ENCODE measurements around the gene LY6G5C. TPM values are rescaled to one million over a fixed set of nuclear protein-coding genes. Genes with fewer than 3 reads are reported as not detected.

The LY6G5C gene
- total RNA-seq, 4 donors from 2014 or later: 0.84 TPM; not detected in 3

DNA sequence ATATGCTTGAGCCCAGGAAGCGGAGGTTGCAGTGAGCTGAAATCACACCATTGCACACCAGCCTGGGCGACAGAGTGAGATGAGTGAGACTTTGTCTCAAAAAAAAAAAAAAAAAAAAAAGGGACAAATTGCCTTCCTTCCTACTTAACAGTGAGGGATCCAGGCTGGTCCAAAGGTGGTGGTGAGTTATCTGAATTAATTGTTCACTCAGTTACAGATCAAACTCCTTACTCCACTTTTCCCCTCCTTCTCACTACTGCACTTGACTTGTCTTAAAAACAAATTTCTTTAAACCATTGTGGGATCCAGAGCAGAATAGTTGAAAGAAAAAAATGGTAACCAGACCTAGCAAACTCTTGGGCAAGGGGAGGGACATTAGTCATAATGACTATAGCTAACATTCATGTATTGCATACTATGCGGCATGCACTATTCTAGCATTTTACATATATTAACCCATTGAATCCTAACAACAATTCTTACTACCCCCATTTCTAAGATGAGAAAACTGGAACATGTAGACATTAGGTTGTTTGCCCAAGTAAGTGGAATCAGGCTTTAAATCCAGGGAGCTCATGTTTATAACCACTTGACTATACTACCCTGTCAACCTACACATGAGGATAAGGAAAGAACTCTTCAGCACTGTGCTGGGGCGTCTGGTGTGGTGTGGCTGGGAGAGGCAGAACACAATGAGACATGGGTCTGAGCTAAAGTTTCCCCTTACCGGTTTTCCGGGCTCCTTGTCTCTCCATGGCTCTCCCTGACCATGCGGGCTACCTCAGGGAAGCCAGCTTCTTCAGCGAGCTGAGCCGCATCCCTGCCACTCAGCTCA, 17.5 kb downstream of the LY6G5C start:
- Histone ChIP-seq H3K27me3 (no peaks in the 10 kb centered on the region), H3K4me1 (peaks cover 0 to 74% (median 40%) of the 10 kb centered on the region in 4 donors), H3K27ac (peak overlapping the region; percentile 60 to 99 (median 96)), H3K4me3 (peak overlapping the region; percentile 67 to 93 (median 87)), H3K36me3 (peaks cover 3 to 44% (median 8%) of the 10 kb centered on the region in 3 donors), H3K9me3 (no peaks in the 10 kb centered on the region)
- WGBS, 2 donors: 39% methylated on average over 9 of the region's 9 CpGs
- TF ChIP-seq, protein P1, sequence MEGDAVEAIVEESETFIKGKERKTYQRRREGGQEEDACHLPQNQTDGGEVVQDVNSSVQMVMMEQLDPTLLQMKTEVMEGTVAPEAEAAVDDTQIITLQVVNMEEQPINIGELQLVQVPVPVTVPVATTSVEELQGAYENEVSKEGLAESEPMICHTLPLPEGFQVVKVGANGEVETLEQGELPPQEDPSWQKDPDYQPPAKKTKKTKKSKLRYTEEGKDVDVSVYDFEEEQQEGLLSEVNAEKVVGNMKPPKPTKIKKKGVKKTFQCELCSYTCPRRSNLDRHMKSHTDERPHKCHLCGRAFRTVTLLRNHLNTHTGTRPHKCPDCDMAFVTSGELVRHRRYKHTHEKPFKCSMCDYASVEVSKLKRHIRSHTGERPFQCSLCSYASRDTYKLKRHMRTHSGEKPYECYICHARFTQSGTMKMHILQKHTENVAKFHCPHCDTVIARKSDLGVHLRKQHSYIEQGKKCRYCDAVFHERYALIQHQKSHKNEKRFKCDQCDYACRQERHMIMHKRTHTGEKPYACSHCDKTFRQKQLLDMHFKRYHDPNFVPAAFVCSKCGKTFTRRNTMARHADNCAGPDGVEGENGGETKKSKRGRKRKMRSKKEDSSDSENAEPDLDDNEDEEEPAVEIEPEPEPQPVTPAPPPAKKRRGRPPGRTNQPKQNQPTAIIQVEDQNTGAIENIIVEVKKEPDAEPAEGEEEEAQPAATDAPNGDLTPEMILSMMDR (IDR thresholded peaks at IDR 0.05): no peak
- TF ChIP-seq POLR2A (IDR thresholded peaks at IDR 0.05) (no peak), EP300 (IDR thresholded peaks at IDR 0.05) (no peak)
- no peak for DNase-seq (ENCODE audit: low spot score in 2 of 2)

DNA sequence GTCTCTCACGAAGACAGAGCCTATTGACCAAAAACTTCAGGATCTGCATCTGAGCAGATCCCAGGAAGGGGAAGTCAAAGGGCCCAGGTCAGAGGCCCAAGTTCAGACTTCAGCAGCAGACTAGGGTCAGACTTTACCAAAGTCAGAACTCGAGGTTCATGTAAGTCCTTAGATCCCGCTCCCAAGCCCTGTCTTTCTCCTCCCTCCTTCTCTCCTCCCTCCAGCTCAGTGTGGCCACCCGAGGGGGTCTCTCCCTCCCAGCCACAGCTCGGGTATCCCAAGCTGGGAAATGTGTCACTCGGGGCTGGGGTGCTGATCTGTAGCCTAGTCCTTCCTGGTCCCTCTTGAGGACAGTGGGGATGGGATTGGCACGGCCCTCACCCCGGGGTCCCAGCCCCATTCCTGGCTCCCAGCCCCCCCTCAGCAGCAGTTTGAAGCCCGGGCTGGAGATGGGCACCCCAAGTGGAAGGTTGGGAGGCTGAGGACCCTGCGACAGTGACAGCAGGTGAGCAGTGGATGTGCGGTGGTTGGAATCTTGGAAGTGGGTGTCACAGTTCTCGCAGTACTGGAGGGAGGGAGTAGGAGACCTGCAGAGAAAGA, 18.6 kb downstream of the LY6G5C start:
- Histone ChIP-seq H3K36me3 (peaks cover 0 to 44% (median under 1%) of the 10 kb centered on the region in 3 donors), H3K4me1 (peaks cover 0 to 74% (median 43%) of the 10 kb centered on the region in 4 donors), H3K27me3 (no peaks in the 10 kb centered on the region), H3K27ac (peak overlapping the region in 2 of 4 donors; percentile 2 to 91), H3K9me3 (no peaks in the 10 kb centered on the region), H3K4me3 (no peak overlapping the region)
- TF ChIP-seq POLR2A (IDR thresholded peaks at IDR 0.05) (no peak), EP300 (IDR thresholded peaks at IDR 0.05) (no peak)
- TF ChIP-seq, protein P1 (IDR thresholded peaks at IDR 0.05): no peak
- no peak for DNase-seq (ENCODE audit: low spot score in 2 of 2)
- WGBS, 2 donors: 81 to 88% methylated on average over 12 of the region's 12 CpGs

DNA sequence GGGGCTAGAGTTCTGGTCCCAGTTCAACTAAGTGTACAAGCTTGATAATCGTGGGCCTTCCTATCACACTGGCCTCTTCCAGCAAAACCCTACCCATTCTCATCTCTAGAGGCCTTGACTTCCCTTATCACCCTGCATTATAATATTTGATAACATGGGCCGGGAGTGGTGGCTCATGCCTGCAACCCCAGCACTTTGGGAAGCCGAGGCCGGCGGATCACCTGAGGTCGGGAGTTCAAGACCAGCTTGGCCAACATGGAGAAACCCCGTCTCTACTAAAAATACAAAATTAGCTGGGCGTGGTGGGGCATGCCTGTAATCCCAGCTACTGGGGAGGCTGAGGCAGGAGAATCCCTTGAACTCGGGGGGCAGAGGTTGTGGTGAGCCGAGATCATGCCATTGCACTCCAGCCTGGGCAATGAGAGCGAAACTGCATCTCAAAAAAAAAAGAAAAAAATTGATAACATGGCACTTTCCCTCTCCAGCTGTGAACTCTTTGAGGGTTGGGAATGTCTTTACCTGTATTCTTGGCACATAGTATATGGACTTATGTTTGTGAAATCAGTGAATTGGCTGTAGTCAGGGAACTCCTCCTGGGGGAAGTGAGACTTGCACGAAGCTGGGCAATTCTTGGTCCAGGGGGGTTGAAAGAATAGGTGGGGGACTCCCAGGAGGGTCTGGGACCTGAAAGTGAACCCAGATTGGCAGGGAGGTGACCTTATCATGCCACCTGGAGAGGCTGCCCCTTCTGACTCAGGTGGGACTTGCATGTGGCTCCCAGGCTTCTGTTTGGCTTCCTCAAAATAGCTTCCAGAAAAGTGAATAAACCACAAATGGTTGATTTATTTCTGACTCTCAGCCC, 19.4 kb downstream of the LY6G5C start:
- no peaks in the 10 kb centered on the region for H3K9me3 ChIP-seq

DNA sequence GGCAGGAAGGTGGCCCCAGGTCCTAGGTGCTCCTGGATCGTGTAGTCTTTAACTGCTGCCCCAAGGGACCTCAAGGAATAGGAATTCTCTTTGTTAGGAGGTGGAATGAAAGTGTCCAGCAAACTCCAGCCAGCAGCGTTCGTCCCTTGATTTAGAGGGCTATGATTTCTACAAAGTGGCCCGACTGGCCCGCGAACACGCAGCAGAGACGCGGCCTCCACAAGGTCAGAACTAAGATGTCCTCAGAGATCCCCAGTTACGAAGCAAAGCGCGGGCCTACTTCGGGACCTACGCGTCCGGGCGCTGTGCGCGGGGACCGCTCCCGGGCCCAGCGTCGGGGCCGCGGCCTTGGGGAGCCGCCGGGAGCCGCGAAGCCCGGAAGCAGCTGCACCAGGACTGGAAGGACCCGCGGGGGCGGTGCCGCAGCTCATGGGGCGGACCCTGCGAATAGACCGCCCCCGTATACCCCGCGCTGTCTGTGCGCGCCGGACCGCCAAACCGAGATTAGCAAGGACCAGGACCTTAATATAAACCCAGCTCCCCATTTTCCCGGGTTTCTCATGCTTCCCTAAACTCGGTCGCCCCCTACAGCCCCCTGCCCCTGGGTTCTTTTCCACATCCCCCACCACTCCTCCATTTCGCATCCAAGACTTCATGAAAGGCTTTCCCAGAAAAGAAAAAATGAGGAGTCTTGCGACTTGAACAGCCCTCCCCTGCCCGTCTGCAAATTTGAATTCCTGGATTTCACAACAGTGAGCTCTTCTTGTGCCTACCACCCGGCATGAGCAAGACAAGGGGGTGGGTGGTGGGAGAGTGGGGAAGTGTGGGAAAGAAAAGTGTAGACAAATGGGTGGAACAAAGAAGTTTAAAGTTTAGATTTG, 20.2 kb downstream of the LY6G5C start, which contains the start of gene C6orf47:
Gene C6orf47, minus strand, starts transcription at position 398 of the 881 bp plus-strand sequence. CDS start 831 bp downstream, outside the sequence.
- Histone ChIP-seq H3K36me3 (peaks cover 0 to 54% (median 0%) of the 10 kb centered on the region in 3 donors), H3K4me3 (peak within 1 kb of the TSS; percentile 52 to 81 (median 74)), H3K27me3 (no peaks in the 10 kb centered on the region), H3K4me1 (peaks cover 0 to 67% (median 36%) of the 10 kb centered on the region in 4 donors), H3K27ac (peak within 1 kb of the TSS; percentile 73 to 91 (median 85)), H3K9me3 (no peaks in the 10 kb centered on the region)
- TF ChIP-seq POLR2A (IDR thresholded peaks at IDR 0.05): peak in 1 of 2 donors; percentile 72
- TF ChIP-seq, protein P1 (IDR thresholded peaks at IDR 0.05): peak in 1 of 5 experiments; percentile 14
- TF ChIP-seq EP300 (IDR thresholded peaks at IDR 0.05): peak in 1 of 2 donors; percentile 79
- DNase-seq (ENCODE audit: low spot score in 2 of 2): peak; percentile 75
- WGBS, 2 donors: 1 to 4% methylated on average over 18 to 35 of the region's 52 CpGs

More for the DNA sequence above, 19.4 kb downstream of the LY6G5C start:
- Histone ChIP-seq H3K27me3 (no peaks in the 10 kb centered on the region), H3K36me3 (peaks cover 0 to 46% (median 0%) of the 10 kb centered on the region in 3 donors), H3K4me1 (peaks cover 0 to 69% (median 38%) of the 10 kb centered on the region in 4 donors), H3K4me3 (peak overlapping the region in 3 of 4 donors; percentile 67 to 81 (median 80)), H3K27ac (peak overlapping the region; percentile 73 to 91 (median 85))
- no peak for DNase-seq (ENCODE audit: low spot score in 2 of 2)
- WGBS, 2 donors: 77 to 79% methylated on average over 12 of the region's 12 CpGs
- TF ChIP-seq, protein P1 (IDR thresholded peaks at IDR 0.05): no peak
- no peak for TF ChIP-seq POLR2A (IDR thresholded peaks at IDR 0.05)
- TF ChIP-seq EP300 (IDR thresholded peaks at IDR 0.05): no peak

All from tibial nerve (tissue), 4 donors.